ENCODE measurements around the gene EFNA4. TPM values are rescaled to one million over a fixed set of nuclear protein-coding genes. Genes with fewer than 3 reads are reported as not detected.

Gene EFNA4
- total and polyA plus RNA-seq, 7 donors: 0.39 to 1.3 (median 0.83) TPM

GRCh38 chr1:155030243-155030795, 33.2 kb upstream of the EFNA4 start:
- ATAC-seq (no peak), DNase-seq (peak in 1 of 2 donors; percentile 52)
- WGBS, 3 donors: 81 to 91% (median 86%) methylated on average over 15 of the region's 15 CpGs
- Histone ChIP-seq H3K4me1 (no peaks in the 10 kb centered on the region), H3K36me3 (ENCODE audit: insufficient read depth in 1 of 2, low read depth in 1 of 2) (no peaks in the 10 kb centered on the region), H3K9me3 (no peaks in the 10 kb centered on the region), H3K27ac (no peak overlapping the region), H3K4me3 (no peak overlapping the region), H3K27me3 (ENCODE audit: insufficient read depth in 3 of 3, low read length in 2 of 3) (no peaks in the 10 kb centered on the region)
- intact Hi-C loops (cut with DNase I): no loop called here
- TF ChIP-seq CTCF (IDR thresholded peaks at IDR 0.05): no peak

GRCh38 chr1:155030899-155031298, 32.6 kb upstream of the EFNA4 start:
- DNase-seq (no peak), ATAC-seq (no peak)
- intact Hi-C loops (cut with DNase I): no loop called here
- no peaks in the 10 kb centered on the region for H3K4me1 ChIP-seq
- TF ChIP-seq CTCF (IDR thresholded peaks at IDR 0.05): no peak
- H3K4me3 ChIP-seq: no peak overlapping the region
- H3K27me3 ChIP-seq (ENCODE audit: insufficient read depth in 3 of 3, low read length in 2 of 3): no peaks in the 10 kb centered on the region
- no peak overlapping the region for H3K27ac ChIP-seq
- 76 to 78% (median 76%) methylated on average over 11 of the region's 11 CpGs for whole genome bisulfite sequencing, 3 donors
- no peaks in the 10 kb centered on the region for H3K9me3 ChIP-seq
- no peaks in the 10 kb centered on the region for H3K36me3 ChIP-seq (ENCODE audit: insufficient read depth in 1 of 2, low read depth in 1 of 2)

- H3K4me3 ChIP-seq: no peak overlapping the region
- intact Hi-C loops (cut with DNase I): no loop called here
- H3K27me3 ChIP-seq (ENCODE audit: insufficient read depth in 3 of 3, low read length in 2 of 3): no peaks in the 10 kb centered on the region
- H3K27ac ChIP-seq: no peak overlapping the region
- no peaks in the 10 kb centered on the region for H3K4me1 ChIP-seq
- no peaks in the 10 kb centered on the region for H3K36me3 ChIP-seq (ENCODE audit: insufficient read depth in 1 of 2, low read depth in 1 of 2)
- ATAC-seq: no peak
- peak in 1 of 2 donors; percentile 48 for DNase-seq
- WGBS, 3 donors: 81 to 84% (median 82%) methylated on average over 12 of the region's 12 CpGs
- TF ChIP-seq CTCF (IDR thresholded peaks at IDR 0.05): no peak
- H3K9me3 ChIP-seq: no peaks in the 10 kb centered on the region
Measured at GRCh38 chr1:155032886-155033285, 30.7 kb upstream of the EFNA4 start.

- Histone ChIP-seq H3K4me1 (no peaks in the 10 kb centered on the region), H3K36me3 (ENCODE audit: insufficient read depth in 1 of 2, low read depth in 1 of 2) (no peaks in the 10 kb centered on the region), H3K27me3 (ENCODE audit: insufficient read depth in 3 of 3, low read length in 2 of 3) (no peaks in the 10 kb centered on the region), H3K27ac (no peak within 1 kb of the TSS), H3K4me3 (no peak within 1 kb of the TSS), H3K9me3 (no peaks in the 10 kb centered on the region)
- WGBS, 3 donors: 92 to 94% (median 93%) methylated on average over 9 of the region's 9 CpGs
- intact Hi-C loops (cut with DNase I): no loop called here
- DNase-seq (no peak), ATAC-seq (no peak)
- TF ChIP-seq CTCF (IDR thresholded peaks at IDR 0.05): no peak
Measured at GRCh38 chr1:155033524-155033923, 30.0 kb upstream of the EFNA4 start, which contains the start of the genes DCST1 and DCST2. DCST1 (plus strand) TSS chr1:155033824; CDS start chr1:155034037, 213 bp downstream. DCST2 (minus strand) TSS chr1:155033781; CDS start chr1:155033701, 80 bp downstream.

All from psoas muscle (tissue), 8 donors.